MV-4-11 (cell line): Measurements from ENCODE around the gene POLR1C.
A peak's percentile ranks its signal among the peaks of the same experiment; 100 is the strongest.
"Not testable (repeated sequence)": the region's sequence is repeated elsewhere in the genome, so short reads cannot be mapped to it uniquely, and the experiment has no call there.

Source experiments
- DNase-seq: peaks from one replicate; lab custom pipeline; 2025; lab: John Stamatoyannopoulos, UW

POLR1C gene

DNA sequence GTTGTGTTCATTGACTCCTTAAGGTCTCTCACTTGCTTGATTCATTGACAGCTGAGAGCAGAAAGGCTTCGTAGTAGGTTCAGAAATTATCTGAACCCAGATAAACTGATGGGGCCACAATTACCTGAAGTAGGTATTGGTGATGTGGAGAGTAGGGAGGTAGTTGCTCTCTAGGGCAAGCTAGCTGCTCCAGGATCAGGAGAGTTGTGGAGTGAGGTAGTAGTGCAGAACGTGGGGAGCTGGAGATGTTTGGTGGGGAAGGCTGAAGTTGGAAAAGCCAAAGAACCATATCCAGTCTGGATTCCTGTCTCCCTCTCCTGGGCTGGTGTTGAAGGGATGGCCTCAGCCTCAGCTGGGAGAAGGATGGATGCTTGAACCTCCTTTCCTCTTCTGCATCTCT, 23.7 kb upstream of the POLR1C start:
- DNase-seq, result no peak

DNA sequence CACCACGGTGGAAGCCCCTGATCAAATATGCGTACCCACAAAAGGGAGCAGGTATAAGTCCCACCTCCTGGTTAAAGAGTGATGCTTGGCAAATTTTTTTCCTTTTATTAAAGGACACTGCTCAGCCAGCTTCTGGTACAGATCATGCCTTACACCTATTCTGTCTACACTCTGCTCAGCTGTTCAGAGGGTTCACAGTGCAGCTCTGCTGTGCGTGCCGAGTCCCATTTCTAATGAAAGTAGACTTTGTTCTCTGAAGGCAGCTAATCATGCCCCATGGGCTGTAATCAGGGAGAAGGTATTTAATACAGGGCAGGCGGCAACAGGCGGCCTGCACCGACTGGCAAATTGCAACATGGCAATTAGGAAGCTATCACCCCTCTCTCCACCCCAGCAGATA, 23.1 kb upstream of the POLR1C start:
- DNase-seq, result no peak

DNA sequence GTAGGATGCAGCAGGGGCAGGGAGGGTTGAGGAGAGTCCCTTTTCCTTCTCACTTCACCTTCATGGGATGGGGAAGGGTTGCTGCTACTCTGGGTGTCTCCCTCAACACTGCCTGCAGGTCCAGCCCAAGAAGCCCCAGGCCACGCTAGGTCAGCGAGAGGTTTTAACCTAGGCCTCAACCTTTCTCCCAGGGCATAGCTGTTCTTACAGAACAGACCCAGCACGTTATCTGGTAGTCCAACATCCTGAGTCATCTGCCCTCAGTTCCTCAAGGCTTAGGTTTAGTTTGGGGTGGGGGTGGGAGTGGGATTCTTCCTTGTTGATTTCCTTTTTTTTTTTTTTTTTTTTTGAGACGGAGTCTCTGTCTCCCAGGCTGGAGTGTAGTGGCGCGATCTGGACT, 22.6 kb upstream of the POLR1C start:
- no peak for DNase-seq

DNA sequence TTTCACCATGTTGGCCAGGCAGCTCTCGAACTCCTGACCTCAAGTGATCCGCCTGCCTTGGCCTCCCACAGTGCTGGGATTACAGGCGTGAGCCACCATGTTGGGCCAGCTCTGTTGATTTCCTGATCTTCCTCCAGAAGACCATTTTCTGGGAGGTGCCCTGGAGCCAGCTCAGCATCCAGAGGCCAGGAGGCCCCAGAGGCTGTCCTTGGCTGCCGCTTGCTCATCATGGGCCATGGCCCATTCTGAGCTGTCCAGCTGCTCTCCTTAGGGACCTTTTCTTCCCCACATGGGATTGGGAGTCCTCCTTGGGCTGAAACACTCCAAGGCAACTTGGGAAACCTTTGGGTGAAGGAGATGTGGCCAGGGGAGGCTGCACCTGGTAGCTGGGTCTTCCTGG, 22.1 kb upstream of the POLR1C start:
- DNase-seq, result no peak

DNA sequence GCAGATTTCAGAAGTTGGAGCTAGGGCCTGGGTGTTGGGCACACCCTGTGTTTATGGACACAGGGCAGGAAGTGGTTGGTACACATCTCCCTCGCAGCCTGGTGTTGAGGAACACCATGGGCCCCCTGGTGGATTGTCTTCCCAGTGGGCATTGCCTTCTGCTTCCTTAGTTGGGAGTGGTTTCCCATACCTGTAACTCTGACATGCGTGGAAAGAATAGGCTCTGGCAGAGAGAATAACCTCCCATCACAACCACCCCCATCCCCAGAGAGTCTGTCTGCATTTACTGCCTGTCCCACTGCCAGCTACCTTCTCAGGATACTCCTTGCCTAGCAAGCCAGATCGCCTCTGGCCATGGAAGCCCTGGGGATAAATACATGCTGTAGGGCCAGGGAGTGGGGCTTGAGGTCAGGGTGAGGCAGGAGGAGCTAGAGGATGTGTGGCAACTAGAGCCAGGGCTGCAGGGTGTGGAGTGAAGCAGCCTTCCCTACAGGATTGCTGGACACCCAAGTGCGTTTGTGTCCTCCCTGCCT, 21.4 kb upstream of the POLR1C start:
- no peak for DNase-seq

DNA sequence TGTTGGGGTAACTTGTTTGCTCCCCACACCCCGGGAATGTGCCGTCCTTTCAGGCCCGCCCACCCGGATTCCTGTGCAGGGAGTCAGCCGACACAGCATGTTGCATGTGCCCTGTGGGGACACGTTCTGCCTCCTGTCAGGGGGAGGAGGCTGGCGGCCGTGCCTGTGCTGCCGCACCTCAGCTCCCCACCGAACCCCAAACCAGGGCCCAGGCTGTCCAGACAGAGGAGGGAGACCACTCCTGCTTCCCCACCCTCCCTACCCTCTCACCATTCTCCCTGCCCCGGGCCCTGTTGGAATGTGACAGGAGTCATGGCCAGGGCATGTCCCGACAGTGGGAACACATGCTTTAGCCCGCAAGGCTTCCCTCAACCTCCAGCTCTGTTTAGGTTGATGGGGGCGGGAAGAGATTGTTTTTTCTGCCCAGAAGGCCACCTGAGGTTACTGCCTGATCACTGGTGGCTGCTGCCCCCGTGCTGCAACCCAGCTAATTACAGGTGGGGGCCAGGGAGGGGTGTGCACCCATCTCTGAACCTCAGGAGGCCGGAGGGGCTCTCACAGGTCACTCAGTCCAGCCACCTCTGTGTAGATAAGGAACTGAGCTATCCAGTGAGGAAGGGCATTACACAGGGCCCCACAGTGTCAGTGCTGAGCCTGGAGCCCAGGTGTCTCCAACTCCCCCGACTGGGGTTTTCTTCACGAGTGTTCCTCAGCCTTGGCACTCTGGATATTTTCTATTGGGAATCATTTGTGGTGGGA, 20.3 kb upstream of the POLR1C start:
- DNase-seq, result no peak

DNA sequence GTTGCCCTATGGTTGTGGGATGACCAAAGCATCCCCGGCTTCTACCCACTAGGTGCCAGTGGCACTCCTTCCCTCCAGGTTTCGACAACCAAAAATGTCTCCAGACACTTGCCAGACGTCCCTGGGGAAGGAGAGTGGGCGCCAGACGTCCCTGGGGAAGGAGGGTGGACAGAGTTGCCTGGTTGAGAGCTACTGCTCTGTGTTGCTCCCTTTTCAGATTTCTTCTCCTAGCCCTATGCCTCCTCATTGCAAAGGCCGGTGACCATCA, 19.8 kb upstream of the POLR1C start:
- no peak for DNase-seq

DNA sequence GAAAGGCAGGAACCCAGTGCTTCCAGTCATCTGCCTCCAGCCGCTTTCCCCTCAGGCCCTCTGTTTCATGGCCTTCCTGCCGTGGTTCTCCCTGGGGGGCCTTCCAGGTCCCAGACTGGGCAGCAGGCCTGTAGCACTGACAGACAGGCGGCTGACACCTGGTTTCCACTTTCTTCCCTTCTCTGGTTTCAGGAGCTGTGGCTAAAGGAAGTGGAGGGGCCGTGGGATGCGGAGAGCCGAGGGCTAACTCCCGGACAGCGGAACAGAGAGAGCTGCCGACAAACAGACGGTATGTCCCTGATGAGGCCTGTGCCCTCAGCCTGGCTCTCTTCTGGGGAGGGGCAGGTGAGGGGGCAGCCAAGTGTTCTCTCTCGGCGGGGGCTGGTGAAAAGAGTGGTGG, 19.2 kb upstream of the POLR1C start:
- DNase-seq, result no peak

DNA sequence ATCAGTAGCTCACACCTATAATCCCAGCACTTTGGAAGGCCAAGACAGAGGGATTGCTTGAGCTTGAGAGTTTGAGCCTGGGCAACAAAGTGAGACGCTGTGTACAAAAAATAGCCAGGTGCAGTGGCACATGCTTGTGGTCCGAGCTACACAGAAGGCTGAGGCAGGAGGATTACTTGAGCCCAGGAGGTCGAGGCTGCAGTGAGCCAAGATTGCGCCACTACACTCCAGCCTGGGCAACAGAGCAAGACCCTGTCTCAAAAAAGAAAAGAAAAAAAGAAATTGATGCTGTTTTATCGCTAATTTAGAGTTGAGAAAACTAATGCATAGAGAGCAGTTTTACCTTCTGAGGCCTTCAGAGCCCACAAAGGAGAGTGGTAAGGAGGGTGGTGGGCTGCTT, 18.6 kb upstream of the POLR1C start:
- DNase-seq, result not testable (repeated sequence)

DNA sequence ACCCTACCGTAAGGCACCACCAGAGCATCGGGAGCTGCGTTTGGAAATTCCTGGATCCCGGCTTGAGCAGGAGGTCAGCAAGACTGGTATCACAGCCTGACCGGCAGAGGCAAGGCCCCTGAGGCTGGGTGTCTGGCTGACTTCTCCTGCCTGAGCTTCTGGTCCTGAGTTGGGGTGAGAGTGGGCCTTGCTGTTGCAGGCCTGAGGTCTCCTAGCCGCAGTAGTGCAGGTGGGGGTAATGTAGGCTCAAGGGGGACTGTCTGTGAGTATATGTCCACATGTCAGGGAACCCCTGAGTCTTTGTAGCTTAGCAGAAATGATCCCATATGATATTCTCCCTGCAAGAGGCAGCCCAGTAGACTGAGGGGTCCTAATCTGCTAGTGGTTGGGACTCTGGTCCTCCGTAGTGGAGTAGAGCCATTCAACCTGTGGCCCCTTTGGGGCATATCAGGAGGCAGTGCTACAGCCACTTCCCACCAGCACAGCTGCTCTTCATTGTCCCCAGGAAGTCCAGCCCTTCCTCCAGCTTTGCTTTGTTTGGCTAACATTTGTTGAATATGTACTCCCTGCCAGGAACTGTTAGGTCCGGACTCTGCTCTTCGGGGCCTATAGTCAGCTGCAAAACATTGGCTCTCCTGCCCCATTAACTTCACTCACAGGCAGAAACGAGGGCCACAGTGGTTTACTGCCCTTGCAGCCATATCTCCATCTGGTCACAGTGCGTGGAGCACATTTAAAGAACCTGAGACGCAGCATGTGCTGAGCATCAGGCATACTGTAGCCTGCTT, 17.7 kb upstream of the POLR1C start:
- DNase-seq, result no peak

DNA sequence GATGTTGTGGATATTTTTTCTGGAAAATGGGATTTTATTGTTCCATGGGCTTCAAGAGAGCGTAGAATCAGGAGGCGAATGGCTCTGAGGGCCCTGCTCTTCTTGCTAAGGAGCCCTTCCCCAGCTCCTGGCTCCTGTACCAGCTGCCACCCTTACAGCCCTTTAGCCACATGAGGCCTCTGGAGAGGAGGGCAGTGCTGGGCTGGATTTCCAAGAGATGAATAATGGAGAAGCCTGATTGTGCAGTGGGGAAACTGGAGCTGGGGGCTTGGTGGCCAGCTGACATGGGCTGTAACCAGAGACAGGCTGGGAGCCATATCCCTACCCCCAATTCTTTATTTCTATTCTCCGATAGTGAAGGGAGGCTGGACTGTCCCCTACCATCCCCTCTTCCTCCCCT, 16.0 kb upstream of the POLR1C start:
- no peak for DNase-seq

DNA sequence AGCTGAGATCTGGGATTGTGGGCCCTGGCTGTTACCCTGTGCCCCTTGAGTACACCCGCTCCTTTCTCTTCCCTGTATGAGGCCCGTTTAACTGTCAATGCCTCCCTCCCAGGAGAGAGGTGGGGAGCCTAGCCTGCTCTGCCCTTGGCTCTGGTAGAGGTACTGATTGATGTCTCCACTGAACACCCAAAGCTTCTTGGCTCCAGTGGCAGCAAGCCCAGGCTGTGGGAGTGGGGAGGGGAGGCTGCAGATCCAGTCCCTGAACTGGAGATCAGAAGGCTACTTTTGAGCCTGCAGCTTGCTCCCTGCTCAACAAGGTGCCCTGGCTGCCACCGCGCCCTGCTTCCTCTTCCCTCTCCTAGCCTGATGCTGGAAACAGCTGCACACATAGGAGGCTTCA, 14.2 kb upstream of the POLR1C start:
- no peak for DNase-seq

DNA sequence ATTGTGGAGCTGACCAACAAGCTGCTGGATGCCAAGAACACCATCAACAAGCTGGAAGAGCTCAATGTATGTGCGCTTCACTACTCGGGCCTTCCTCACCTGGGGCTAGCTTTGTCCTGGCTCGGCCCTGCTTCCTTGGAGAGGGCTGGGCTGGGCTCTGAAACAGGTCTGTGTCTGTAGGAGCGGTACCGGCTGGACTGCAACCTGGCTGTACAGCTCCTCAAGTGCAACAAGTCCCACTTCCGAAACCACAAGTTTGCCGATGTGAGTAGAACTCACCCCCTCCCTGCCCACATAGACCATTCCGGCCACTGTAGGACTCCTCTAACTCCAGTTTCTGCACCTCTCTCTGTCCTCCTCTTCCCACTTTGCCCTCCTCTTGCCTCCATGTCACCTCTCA, 13.4 kb upstream of the POLR1C start:
- DNase-seq, result no peak

DNA sequence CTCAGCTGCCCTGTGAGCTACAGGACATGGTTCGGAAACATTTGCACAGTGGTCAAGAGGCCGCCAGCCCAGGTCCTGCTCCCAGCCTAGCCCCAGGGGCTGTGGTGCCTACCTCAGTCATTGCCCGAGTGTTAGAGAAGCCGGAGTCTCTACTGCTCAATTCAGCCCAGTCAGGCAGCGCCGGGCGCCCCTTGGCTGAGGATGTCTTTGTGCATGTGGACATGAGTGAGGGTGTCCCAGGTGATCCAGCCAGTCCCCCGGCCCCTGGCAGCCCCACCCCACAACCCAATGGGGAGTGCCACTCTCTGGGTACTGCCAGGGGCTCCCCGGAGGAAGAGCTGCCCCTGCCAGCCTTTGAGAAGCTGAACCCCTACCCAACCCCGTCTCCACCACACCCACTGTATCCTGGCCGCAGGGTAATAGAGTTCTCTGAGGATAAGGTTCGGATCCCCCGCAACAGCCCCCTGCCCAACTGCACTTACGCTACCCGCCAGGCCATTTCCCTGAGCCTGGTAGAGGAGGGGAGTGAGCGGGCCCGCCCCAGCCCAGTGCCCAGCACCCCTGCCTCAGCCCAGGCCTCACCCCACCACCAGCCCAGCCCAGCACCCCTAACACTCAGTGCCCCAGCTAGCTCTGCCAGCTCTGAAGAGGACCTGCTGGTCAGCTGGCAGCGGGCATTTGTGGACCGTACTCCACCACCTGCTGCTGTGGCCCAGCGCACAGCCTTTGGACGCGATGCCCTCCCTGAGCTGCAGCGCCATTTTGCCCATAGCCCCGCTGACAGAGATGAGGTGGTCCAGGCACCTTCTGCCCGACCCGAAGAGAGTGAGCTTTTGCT, 11.9 kb upstream of the POLR1C start:
- DNase-seq, result no peak

DNA sequence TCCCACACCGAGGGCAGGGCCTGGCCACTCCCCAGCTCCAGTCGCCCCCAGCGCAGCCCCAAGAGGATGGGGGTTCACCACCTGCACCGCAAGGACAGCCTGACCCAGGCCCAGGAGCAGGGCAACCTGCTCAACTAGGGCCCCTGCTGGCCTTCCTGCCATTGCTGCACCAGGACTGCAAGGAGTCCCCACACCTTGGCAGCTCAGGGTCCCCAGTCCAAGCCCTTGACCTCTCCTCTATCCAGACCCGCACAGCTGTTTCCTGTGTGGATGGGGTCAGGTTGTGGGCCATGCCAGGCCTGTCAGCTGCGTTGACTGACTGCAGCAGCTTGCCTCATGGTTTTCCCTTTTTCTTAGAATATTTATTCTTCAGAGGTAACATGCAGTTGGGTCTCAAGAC, 11.2 kb upstream of the POLR1C start:
- DNase-seq, result no peak

DNA sequence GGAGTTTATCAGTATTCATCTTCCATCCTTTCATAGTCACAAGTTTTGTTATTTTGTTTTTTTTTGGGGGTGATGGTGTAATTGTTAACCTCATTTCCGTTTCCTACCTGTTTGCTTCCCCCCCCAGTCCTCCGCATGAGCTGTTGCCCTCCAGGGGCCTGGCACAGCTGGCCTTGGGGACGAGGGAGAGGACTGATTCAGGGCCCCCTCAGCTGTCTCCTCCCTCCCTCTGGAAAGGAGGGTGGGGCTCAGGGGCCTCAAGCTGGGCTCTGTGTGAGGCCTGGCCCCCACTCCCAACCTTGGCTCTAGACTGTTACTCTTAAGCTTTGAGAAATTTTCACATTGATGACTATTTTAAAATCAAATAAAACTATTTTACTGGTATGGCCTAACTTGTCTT, 10.7 kb upstream of the POLR1C start:
- no peak for DNase-seq

DNA sequence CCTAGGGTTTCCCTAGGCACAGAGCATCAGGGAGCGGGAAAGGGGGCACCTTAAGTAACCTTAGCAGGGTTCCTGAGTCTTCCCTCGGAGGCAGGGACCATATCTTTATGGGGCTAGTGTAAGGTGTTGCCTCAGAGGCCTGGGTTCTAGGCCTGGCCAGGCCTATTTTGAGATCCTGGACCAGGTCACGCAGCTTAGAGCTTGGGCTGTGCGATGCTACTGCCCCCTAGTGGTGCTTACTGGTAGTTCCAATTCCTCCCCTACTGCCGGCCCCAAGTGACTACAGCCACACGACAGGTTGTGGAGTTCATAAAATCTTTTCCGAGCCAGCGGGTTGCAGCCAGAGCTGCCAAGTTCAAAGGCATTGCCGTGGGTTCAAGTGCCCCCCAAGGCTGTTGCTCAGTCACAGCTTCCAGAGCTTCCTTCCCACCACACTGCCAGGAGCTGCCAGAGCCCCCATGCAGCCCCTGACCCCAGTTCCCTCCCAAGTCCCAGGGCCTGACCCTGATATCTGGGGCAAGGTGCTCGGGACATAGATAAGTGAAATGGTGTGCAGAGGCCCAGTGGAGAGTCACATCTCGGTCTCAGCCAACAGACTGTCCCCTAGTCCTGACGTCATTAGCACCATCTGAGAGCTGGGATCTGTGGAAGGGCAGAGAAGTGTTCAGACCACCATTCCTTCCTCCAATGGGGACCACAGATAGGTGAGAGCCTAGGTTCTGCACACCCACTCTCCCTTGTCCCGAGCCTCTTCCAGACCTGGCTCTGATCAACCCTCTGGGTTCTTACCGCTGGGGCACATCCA, 10.0 kb upstream of the POLR1C start:
- peak; percentile 63 for DNase-seq

DNA sequence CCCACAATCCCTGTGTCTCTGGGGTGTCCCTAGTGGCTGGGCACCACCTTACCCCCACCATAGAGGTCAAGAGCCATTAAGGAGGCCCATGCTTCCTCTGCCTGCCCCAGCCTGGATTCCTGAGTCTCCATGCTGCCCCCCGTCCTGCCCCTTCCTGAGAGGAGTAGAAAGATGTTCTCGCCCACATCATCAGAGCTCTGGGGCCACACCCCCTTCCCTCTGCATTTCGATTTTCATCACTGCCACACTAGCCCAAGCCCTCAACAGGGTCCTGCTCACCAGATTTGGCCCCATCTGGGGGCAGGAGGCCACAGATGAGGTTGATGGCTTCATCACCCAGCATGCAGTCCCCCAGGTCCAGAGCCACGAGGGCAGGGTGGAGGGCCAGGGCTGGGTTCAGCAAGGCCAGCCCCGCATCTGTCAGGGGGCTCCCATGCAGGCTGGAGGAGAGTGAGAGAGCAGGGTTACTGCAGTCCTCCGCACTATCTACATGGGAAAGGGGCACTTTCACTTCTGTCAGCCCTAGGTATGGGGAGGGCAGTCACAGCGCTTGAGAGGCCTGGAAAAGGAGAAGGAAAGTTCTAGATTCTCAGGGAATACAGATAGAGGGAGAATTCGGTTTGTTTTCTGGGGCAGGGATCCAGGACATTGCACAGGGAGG, 8.3 kb upstream of the POLR1C start:
- DNase-seq, result no peak

DNA sequence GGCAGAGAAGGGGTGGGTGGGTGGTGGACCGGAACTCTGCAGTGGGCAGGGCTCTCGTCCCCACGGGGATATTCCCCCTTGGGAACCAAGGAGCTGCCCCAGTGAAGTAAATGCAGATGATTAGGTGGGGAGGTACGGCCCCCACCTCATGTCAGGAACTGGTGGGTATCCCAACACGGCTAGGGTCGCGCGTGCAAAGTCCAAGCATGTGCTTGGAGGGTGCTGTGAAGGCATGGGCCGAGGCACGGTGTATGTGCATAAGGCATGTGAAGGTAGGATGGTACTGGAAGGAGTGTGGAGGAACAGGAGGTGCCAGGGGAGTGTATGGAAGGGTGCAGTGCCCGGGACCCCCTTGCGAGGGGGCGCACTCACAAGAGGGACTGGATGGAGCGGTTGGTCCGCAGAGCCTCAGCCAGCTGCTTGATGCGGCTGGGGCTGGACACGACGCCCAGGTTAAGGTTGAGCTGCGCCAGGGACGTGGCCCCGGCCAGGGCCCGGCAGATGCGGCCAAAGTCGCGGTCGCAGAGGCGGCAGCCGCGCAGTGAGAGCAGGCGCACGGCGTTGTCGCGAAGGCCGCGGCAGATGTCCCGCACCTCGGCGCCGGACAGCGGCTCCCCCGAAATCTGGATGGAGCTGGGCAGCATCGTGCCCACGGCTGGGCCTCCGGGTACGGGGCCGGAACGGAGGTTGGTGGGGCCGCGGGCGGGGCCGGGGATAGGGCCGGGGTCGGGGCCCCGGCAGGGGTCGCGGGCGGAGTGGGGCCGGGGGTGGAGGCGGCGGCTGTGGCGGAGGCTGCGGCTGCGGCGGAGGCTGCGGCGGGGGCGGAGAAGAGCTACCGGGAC, 7.5 kb upstream of the POLR1C start:
- DNase-seq, result no peak
